ENCODE measurements around the gene ANAPC1. TPM values are rescaled to one million over a fixed set of nuclear protein-coding genes. Genes with fewer than 3 reads are reported as not detected.

Gene ANAPC1, protein sequence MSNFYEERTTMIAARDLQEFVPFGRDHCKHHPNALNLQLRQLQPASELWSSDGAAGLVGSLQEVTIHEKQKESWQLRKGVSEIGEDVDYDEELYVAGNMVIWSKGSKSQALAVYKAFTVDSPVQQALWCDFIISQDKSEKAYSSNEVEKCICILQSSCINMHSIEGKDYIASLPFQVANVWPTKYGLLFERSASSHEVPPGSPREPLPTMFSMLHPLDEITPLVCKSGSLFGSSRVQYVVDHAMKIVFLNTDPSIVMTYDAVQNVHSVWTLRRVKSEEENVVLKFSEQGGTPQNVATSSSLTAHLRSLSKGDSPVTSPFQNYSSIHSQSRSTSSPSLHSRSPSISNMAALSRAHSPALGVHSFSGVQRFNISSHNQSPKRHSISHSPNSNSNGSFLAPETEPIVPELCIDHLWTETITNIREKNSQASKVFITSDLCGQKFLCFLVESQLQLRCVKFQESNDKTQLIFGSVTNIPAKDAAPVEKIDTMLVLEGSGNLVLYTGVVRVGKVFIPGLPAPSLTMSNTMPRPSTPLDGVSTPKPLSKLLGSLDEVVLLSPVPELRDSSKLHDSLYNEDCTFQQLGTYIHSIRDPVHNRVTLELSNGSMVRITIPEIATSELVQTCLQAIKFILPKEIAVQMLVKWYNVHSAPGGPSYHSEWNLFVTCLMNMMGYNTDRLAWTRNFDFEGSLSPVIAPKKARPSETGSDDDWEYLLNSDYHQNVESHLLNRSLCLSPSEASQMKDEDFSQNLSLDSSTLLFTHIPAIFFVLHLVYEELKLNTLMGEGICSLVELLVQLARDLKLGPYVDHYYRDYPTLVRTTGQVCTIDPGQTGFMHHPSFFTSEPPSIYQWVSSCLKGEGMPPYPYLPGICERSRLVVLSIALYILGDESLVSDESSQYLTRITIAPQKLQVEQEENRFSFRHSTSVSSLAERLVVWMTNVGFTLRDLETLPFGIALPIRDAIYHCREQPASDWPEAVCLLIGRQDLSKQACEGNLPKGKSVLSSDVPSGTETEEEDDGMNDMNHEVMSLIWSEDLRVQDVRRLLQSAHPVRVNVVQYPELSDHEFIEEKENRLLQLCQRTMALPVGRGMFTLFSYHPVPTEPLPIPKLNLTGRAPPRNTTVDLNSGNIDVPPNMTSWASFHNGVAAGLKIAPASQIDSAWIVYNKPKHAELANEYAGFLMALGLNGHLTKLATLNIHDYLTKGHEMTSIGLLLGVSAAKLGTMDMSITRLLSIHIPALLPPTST (N-terminal part only)
- 10 to 100 TPM; 23.4 to 42.4 (median 41.4) TPM for total RNA-seq
- 10 to 100 TPM in 1 of 3 donors, 1 to 10 TPM in 2; 6.5 to 14.2 (median 8.4) TPM for polyA plus RNA-seq

GRCh38 chr2:111883661-111884591, at the start of gene ANAPC1:
Gene ANAPC1, minus strand, starts transcription at chr2:111884193. Its CDS starts 3,368 bp downstream, at chr2:111880825.
- Histone ChIP-seq H3K4me1 (peaks cover 0 to 18% (median 12%) of the 10 kb centered on the region in 4 donors), H3K27me3 (no peaks in the 10 kb centered on the region), H3K9me3 (no peaks in the 10 kb centered on the region), H3K36me3 (peaks cover 0 to 13% (median 2%) of the 10 kb centered on the region in 4 donors), H3K4me3 (peak within 1 kb of the TSS; percentile 90 to 99 (median 94)), H3K27ac (peak within 1 kb of the TSS; percentile 84 to 89 (median 85))
- intact Hi-C loops (cut with DNase I) = no loop called here
- DNase-seq = peak; percentile 86
- WGBS, 2 donors = 0% methylated on average over 73 of the region's 73 CpGs
- TF ChIP-seq, protein P1, sequence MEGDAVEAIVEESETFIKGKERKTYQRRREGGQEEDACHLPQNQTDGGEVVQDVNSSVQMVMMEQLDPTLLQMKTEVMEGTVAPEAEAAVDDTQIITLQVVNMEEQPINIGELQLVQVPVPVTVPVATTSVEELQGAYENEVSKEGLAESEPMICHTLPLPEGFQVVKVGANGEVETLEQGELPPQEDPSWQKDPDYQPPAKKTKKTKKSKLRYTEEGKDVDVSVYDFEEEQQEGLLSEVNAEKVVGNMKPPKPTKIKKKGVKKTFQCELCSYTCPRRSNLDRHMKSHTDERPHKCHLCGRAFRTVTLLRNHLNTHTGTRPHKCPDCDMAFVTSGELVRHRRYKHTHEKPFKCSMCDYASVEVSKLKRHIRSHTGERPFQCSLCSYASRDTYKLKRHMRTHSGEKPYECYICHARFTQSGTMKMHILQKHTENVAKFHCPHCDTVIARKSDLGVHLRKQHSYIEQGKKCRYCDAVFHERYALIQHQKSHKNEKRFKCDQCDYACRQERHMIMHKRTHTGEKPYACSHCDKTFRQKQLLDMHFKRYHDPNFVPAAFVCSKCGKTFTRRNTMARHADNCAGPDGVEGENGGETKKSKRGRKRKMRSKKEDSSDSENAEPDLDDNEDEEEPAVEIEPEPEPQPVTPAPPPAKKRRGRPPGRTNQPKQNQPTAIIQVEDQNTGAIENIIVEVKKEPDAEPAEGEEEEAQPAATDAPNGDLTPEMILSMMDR (IDR thresholded peaks at IDR 0.05) = no peak
- TF ChIP-seq EP300 (IDR thresholded peaks at IDR 0.05) (no peak), POLR2A (IDR thresholded peaks at IDR 0.05) (peak in 1 of 2 donors; percentile 27), POLR2AphosphoS5 (IDR thresholded peaks at IDR 0.05) (peak; percentile 51 to 79 (median 72))

GRCh38 chr2:111932841-111933291, 48.9 kb upstream of the ANAPC1 start:
- DNase-seq = no peak

GRCh38 chr2:111930875-111931274, 46.9 kb upstream of the ANAPC1 start:
- H3K27me3 ChIP-seq = no peaks in the 10 kb centered on the region
- H3K4me1 ChIP-seq = no peaks in the 10 kb centered on the region
- TF ChIP-seq EP300 (IDR thresholded peaks at IDR 0.05) (no peak), POLR2AphosphoS5 (IDR thresholded peaks at IDR 0.05) (no peak), POLR2A (IDR thresholded peaks at IDR 0.05) (no peak)
- TF ChIP-seq, protein P1 (IDR thresholded peaks at IDR 0.05) = no peak
- 51 to 62% methylated on average over 2 of the region's 2 CpGs for WGBS, 2 donors
- no peaks in the 10 kb centered on the region for H3K9me3 ChIP-seq
- DNase-seq = no peak
- peaks cover 0 to 19% (median 0%) of the 10 kb centered on the region in 4 donors for H3K36me3 ChIP-seq
- no peak overlapping the region for H3K4me3 ChIP-seq
- H3K27ac ChIP-seq = no peak overlapping the region
- intact Hi-C loops (cut with DNase I) = no loop called here

More at GRCh38 chr2:111932841-111933291, 48.9 kb upstream of the ANAPC1 start:
- peaks cover 0 to 19% (median 0%) of the 10 kb centered on the region in 4 donors for H3K36me3 ChIP-seq
- 94% methylated on average over 4 of the region's 4 CpGs for WGBS, 2 donors
- H3K4me1 ChIP-seq = no peaks in the 10 kb centered on the region
- TF ChIP-seq POLR2AphosphoS5 (IDR thresholded peaks at IDR 0.05) (no peak), POLR2A (IDR thresholded peaks at IDR 0.05) (no peak), EP300 (IDR thresholded peaks at IDR 0.05) (no peak)
- TF ChIP-seq, protein P1 (IDR thresholded peaks at IDR 0.05) = no peak
- intact Hi-C loops (cut with DNase I) = no loop called here
- no peaks in the 10 kb centered on the region for H3K27me3 ChIP-seq
- H3K4me3 ChIP-seq = no peak overlapping the region
- H3K9me3 ChIP-seq = no peaks in the 10 kb centered on the region
- no peak overlapping the region for H3K27ac ChIP-seq
